NCI-H446 (cell line): ENCODE results near the gene ALDH3A2.

ENCODE experiments used
- DNase-seq, 2 experiments: peaks; one replicate each; lab custom pipeline; 2025; lab: John Stamatoyannopoulos, UW

ALDH3A2 gene

GRCh38 chr17:19714542-19715411 is 66.2 kb downstream of the ALDH3A2 start:
- no peak for DNase-seq

- no peak for DNase-seq
Measured at GRCh38 chr17:19716108-19717030, 67.8 kb downstream of the ALDH3A2 start, which contains the start of gene SLC47A2. TSS of gene SLC47A2 (minus strand) at chr17:19716584. CDS start at chr17:19716555, 29 bp downstream.

GRCh38 chr17:19717031-19717360 is 68.4 kb downstream of the ALDH3A2 start:
- no peak for DNase-seq

- no peak for DNase-seq
Measured at GRCh38 chr17:19717411-19717908, 68.9 kb downstream of the ALDH3A2 start.

- DNase-seq, result no peak
Measured at GRCh38 chr17:19718041-19718612, 69.6 kb downstream of the ALDH3A2 start.

GRCh38 chr17:19718613-19719354 is 70.2 kb downstream of the ALDH3A2 start:
- no peak for DNase-seq

- DNase-seq, result no peak
Measured at GRCh38 chr17:19719355-19720209, 71.0 kb downstream of the ALDH3A2 start.

GRCh38 chr17:19720210-19720475 is 71.6 kb downstream of the ALDH3A2 start:
- DNase-seq, result no peak

GRCh38 chr17:19720631-19721426 is 72.3 kb downstream of the ALDH3A2 start:
- peak in 1 of 2 experiments; percentile 24 for DNase-seq

GRCh38 chr17:19723964-19724363 is 75.4 kb downstream of the ALDH3A2 start:
- no peak for DNase-seq

- no peak for DNase-seq
Measured at GRCh38 chr17:19724501-19725420, 76.2 kb downstream of the ALDH3A2 start.

GRCh38 chr17:19725486-19725885 is 76.9 kb downstream of the ALDH3A2 start:
- no peak for DNase-seq

GRCh38 chr17:19726631-19727376 is 78.3 kb downstream of the ALDH3A2 start:
- no peak for DNase-seq
